SK-N-SH (cell line): ENCODE data around the gene CEP70. TPM values are rescaled to one million over a fixed set of nuclear protein-coding genes. Genes with fewer than 3 reads are reported as not detected.

Source experiments
- CTCF ChIA-PET: fragments of 300-600, 350-600 bp; formaldehyde crosslinking; extraction: SDS; loops from one replicate; lab custom pipeline; 2021; lab: Yijun Ruan, JAX
- POLR2A ChIA-PET: fragments of 350-600 bp; sonication (Branson Sonifier 250); formaldehyde crosslinking; extraction: SDS; loops from one replicate; lab custom pipeline; 2020; ENCODE audit warnings: antibody characterized with exemption, inconsistent platforms; lab: Yijun Ruan, JAX
- DNase-seq: peaks from one replicate; pipeline ENCODE4 v3.0.0; 2012
- H2AFZ ChIP-seq: fragments of 200-600 bp; sonication (generic); 2 replicates; pipeline ENCODE4 v1.8.1; 2016; ENCODE audit warnings: antibody characterized with exemption, mild to moderate bottlenecking, low read depth
- H3F3A ChIP-seq: fragments of 200-600 bp; sonication (generic); replicated peaks from 2 replicates; pipeline ENCODE3; 2016; ENCODE audit warnings: antibody characterized with exemption, mild to moderate bottlenecking; ENCODE audit not compliant: insufficient read depth
- H3K27ac ChIP-seq, 2 experiments: fragments of 200-500 bp in 1 of 2; fragments of 200-600 bp in 1 of 2; sonication (Bioruptor generic) in 1 of 2; sonication (generic), shearing (Covaris generic) in 1 of 2; 2 replicates each; pipeline versions ENCODE4 v1.5.1 to v1.6.1; 2014 to 2016; ENCODE audit warnings: low read depth in 2 of 2, inconsistent platforms in 1 of 2, low read length in 1 of 2, mild to moderate bottlenecking in 1 of 2, mixed read lengths in 1 of 2
- H3K27me3 ChIP-seq: fragments of 200-600 bp; sonication (generic), shearing (Covaris generic); 2 replicates; pipeline ENCODE4 v1.6.1; 2016; ENCODE audit warnings: mixed run types; ENCODE audit not compliant: insufficient read depth
- H3K36me3 ChIP-seq, 2 experiments: fragments of 200-500 bp in 1 of 2; fragments of 200-600 bp in 1 of 2; sonication (Bioruptor generic) in 1 of 2; sonication (generic) in 1 of 2; replicated peaks in 1 of 2; 2 replicates each; pipeline versions ENCODE3 to v1.5.1; 2014 to 2016; ENCODE audit warnings: low read length in 1 of 2, mild to moderate bottlenecking in 1 of 2; ENCODE audit not compliant: insufficient read depth in 2 of 2, control insufficient read depth in 1 of 2
- H3K4me1 ChIP-seq, 2 experiments: fragments of 200-500 bp in 1 of 2; fragments of 200-600 bp in 1 of 2; sonication (Bioruptor generic) in 1 of 2; sonication (generic), shearing (Covaris generic) in 1 of 2; 2 replicates each; pipeline versions ENCODE4 v1.5.1 to v1.6.1; 2014 to 2016; ENCODE audit warnings: low read depth in 1 of 2, low read length in 1 of 2, mixed run types in 1 of 2; ENCODE audit not compliant: insufficient read depth in 2 of 2, control insufficient read depth in 1 of 2
- H3K4me2 ChIP-seq: fragments of 200-600 bp; sonication (generic), shearing (Covaris generic); 2 replicates; pipeline ENCODE4 v1.6.1; 2017; ENCODE audit warnings: mixed run types
- H3K4me3 ChIP-seq, 2 experiments: fragments of 200-500 bp in 1 of 2; fragments of 200-600 bp in 1 of 2; sonication (Bioruptor generic) in 1 of 2; sonication (generic), shearing (Covaris generic) in 1 of 2; 2 replicates each; pipeline versions ENCODE4 v1.5.1 to v1.8.1; 2014 to 2016; ENCODE audit warnings: low read depth in 2 of 2, inconsistent platforms in 1 of 2, low read length in 1 of 2, mild to moderate bottlenecking in 1 of 2, mixed read lengths in 1 of 2, moderate library complexity in 1 of 2
- H3K79me2 ChIP-seq: fragments of 200-600 bp; sonication (generic); 2 replicates; pipeline ENCODE4 v1.8.1; 2017; ENCODE audit warnings: mild to moderate bottlenecking; ENCODE audit not compliant: insufficient read depth
- H3K9ac ChIP-seq: fragments of 200-600 bp; sonication (generic); 2 replicates; pipeline ENCODE4 v1.6.1; 2017; ENCODE audit warnings: mixed run types
- H3K9me2 ChIP-seq: fragments of 200-600 bp; sonication (generic); 2 replicates; pipeline ENCODE4 v1.6.1; 2017; ENCODE audit warnings: mixed run types
- H3K9me3 ChIP-seq: fragments of 200-600 bp; sonication (generic); 2 replicates; pipeline ENCODE4 v1.6.1; 2017; ENCODE audit warnings: mixed run types, mild to moderate bottlenecking, moderate library complexity
- H4K20me1 ChIP-seq: fragments of 200-600 bp; sonication (generic); 2 replicates; pipeline ENCODE4 v1.6.1; 2017; ENCODE audit warnings: mild to moderate bottlenecking, mixed run types; ENCODE audit not compliant: insufficient read depth
- ELF1 ChIP-seq: IDR thresholded peaks from 2 replicates; pipeline ENCODE4 v1.4.0; 2012
- EP300 ChIP-seq, 2 experiments: IDR thresholded peaks; 2 replicates each; pipeline versions ENCODE4 v1.4.0 to v1.6.1; 2012; ENCODE audit warnings: borderline replicate concordance in 1 of 2, low read depth in 1 of 2, low read length in 1 of 2
- JUND ChIP-seq: IDR thresholded peaks from 2 replicates; pipeline ENCODE4 v1.4.0; 2012
- MXI1 ChIP-seq: IDR thresholded peaks from 2 replicates; pipeline ENCODE4 v1.6.1; 2012; ENCODE audit warnings: mild to moderate bottlenecking, low read depth, low read length, improper control_type of control experiment
- NFIC ChIP-seq: IDR thresholded peaks from 2 replicates; pipeline ENCODE4 v1.4.0; 2012; ENCODE audit warnings: borderline replicate concordance
- NRF1 ChIP-seq: IDR thresholded peaks from 2 replicates; pipeline ENCODE4 v1.6.1; 2012; ENCODE audit warnings: low read depth, mild to moderate bottlenecking, low read length
- RFX5 ChIP-seq: IDR thresholded peaks from 2 replicates; pipeline ENCODE4 v1.6.1; 2012; ENCODE audit warnings: mild to moderate bottlenecking, improper control_type of control experiment, low read length
- TAF1 ChIP-seq: IDR thresholded peaks from 2 replicates; pipeline ENCODE4 v1.6.1; 2012; ENCODE audit warnings: low read depth, mild to moderate bottlenecking, low read length, moderate library complexity, borderline replicate concordance
- YY1 ChIP-seq: IDR thresholded peaks from 2 replicates; pipeline ENCODE4 v1.4.0; 2012; ENCODE audit warnings: low read depth, mild to moderate bottlenecking
- WGBS: methylation state at CpG from one replicate; pipeline ENCODE4 v1.1.6; 2017; ENCODE audit warnings: low lambda C conversion rate; 5-methylcytosine and 5-hydroxymethylcytosine counted together
- polyA plus RNA-seq, 3 experiments: library from polyadenylated mRNA; depleted of rRNA; stranded (reverse); fragments of >200 nt; gene quantifications; 2 replicates each; pipeline ENCODE4 v1.2.3, GENCODE V29; 2012
- TF ChIP-seq, protein P1 (sequence below): IDR thresholded peaks from 2 replicates; pipeline ENCODE4 v1.4.0; 2012; ENCODE audit warnings: low read depth, borderline replicate concordance
- TF ChIP-seq, protein P2 (sequence below): IDR thresholded peaks from 2 replicates; pipeline ENCODE4; 2012
- TF ChIP-seq, protein P3 (sequence below): IDR thresholded peaks from 2 replicates; pipeline ENCODE4 v1.6.1; 2012; ENCODE audit warnings: mild to moderate bottlenecking, low read depth, low read length, moderate library complexity
- TF ChIP-seq, protein P4 (sequence below): IDR thresholded peaks from 2 replicates; pipeline ENCODE4 v1.4.0; 2012; ENCODE audit warnings: low read depth
- TF ChIP-seq, protein P5 (sequence below): fragments of 150-350 bp; IDR thresholded peaks from 2 replicates; pipeline ENCODE4 v1.6.1; 2017; ENCODE audit warnings: antibody characterized with exemption, low read length, low read depth, borderline replicate concordance

CEP70 gene
- polyA plus RNA-seq, 1 of the 3 experiments (the other 2 are of a cell fraction): 3.7 TPM

DNA sequence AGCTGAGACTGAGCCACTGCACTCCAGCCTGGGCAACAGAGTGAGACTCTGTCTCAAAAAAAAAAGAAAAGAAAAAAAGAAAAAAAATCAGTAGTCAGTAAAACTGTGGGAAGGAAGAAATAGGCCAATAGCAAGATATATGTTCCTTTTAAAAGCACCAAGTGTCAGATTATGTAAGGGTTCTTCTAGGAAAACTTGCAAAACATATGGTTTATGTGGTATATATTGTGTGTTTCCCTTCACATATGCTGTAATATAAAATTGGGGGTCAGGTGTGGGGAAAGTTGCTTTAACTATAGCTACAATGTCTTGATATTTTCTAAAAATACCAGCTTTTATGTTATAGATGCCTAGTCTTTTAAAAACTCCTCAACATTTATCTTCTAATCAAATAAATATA, 95.1 kb downstream of the CEP70 start (continued):
- TF ChIP-seq YY1 (no peak), RFX5 (no peak)
- TF ChIP-seq, protein P1, sequence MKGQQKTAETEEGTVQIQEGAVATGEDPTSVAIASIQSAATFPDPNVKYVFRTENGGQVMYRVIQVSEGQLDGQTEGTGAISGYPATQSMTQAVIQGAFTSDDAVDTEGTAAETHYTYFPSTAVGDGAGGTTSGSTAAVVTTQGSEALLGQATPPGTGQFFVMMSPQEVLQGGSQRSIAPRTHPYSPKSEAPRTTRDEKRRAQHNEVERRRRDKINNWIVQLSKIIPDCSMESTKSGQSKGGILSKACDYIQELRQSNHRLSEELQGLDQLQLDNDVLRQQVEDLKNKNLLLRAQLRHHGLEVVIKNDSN: no peak

DNA sequence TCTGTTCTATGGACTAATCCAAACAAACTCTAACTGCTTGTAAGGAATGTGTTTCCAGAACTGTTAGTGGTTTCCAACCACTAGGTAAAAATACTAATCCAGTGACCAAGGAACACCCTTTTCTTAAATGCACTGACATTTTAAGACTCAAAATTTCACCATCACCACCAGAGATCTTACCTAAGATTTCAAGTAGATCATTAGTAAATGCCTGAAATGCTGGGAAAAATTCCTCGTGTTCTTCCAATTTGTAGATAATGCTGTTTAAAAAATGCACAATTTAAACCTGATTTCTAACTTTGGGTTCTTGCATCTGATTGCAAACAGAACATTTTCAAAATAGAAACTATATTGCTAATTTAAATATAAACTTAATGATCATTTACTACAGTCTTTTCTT, 96.2 kb downstream of the CEP70 start:
- Histone ChIP-seq H3K79me2 (no peaks in the 10 kb centered on the region), H2AFZ (no peak overlapping the region), H3K4me3 (no peak overlapping the region), H3K9ac (no peak overlapping the region), H3K36me3 (peaks cover 2 to 9% of the 10 kb centered on the region in 2 experiments), H3K9me2 (no peaks in the 10 kb centered on the region), H3K9me3 (no peaks in the 10 kb centered on the region), H4K20me1 (no peaks in the 10 kb centered on the region), H3K27me3 (no peaks in the 10 kb centered on the region), H3F3A (peaks cover 17% of the 10 kb centered on the region), H3K4me1 (peaks cover 0 to 13% of the 10 kb centered on the region in 2 experiments; a peak in 2 of 4 replicates), H3K27ac (no peak overlapping the region), H3K4me2 (no peak overlapping the region)
- no peak for DNase-seq
- POLR2A ChIA-PET: no interaction called here
- TF ChIP-seq, protein P2, sequence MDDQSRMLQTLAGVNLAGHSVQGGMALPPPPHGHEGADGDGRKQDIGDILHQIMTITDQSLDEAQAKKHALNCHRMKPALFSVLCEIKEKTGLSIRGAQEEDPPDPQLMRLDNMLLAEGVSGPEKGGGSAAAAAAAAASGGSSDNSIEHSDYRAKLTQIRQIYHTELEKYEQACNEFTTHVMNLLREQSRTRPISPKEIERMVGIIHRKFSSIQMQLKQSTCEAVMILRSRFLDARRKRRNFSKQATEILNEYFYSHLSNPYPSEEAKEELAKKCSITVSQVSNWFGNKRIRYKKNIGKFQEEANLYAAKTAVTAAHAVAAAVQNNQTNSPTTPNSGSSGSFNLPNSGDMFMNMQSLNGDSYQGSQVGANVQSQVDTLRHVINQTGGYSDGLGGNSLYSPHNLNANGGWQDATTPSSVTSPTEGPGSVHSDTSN: no peak
- TF ChIP-seq NRF1 (no peak), TAF1 (no peak), EP300 (IDR thresholded peaks at IDR 0.05; ENCODE audit: borderline replicate concordance in 1 of 2, low read depth in 1 of 2, low read length in 1 of 2) (no peak), ELF1 (no peak), JUND (no peak), RFX5 (no peak), NFIC (no peak), MXI1 (no peak), YY1 (no peak)
- TF ChIP-seq, protein P1: no peak
- TF ChIP-seq, protein P3, sequence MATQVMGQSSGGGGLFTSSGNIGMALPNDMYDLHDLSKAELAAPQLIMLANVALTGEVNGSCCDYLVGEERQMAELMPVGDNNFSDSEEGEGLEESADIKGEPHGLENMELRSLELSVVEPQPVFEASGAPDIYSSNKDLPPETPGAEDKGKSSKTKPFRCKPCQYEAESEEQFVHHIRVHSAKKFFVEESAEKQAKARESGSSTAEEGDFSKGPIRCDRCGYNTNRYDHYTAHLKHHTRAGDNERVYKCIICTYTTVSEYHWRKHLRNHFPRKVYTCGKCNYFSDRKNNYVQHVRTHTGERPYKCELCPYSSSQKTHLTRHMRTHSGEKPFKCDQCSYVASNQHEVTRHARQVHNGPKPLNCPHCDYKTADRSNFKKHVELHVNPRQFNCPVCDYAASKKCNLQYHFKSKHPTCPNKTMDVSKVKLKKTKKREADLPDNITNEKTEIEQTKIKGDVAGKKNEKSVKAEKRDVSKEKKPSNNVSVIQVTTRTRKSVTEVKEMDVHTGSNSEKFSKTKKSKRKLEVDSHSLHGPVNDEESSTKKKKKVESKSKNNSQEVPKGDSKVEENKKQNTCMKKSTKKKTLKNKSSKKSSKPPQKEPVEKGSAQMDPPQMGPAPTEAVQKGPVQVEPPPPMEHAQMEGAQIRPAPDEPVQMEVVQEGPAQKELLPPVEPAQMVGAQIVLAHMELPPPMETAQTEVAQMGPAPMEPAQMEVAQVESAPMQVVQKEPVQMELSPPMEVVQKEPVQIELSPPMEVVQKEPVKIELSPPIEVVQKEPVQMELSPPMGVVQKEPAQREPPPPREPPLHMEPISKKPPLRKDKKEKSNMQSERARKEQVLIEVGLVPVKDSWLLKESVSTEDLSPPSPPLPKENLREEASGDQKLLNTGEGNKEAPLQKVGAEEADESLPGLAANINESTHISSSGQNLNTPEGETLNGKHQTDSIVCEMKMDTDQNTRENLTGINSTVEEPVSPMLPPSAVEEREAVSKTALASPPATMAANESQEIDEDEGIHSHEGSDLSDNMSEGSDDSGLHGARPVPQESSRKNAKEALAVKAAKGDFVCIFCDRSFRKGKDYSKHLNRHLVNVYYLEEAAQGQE: no peak
- TF ChIP-seq, protein P4, sequence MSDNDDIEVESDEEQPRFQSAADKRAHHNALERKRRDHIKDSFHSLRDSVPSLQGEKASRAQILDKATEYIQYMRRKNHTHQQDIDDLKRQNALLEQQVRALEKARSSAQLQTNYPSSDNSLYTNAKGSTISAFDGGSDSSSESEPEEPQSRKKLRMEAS: no peak
- TF ChIP-seq, protein P5, sequence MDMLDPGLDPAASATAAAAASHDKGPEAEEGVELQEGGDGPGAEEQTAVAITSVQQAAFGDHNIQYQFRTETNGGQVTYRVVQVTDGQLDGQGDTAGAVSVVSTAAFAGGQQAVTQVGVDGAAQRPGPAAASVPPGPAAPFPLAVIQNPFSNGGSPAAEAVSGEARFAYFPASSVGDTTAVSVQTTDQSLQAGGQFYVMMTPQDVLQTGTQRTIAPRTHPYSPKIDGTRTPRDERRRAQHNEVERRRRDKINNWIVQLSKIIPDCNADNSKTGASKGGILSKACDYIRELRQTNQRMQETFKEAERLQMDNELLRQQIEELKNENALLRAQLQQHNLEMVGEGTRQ: no peak
- WGBS: 95% methylated on average over 1 of the region's 1 CpG
- CTCF ChIA-PET: interaction anchor here (1.6 kb wide), 1 partner anchor 19 kb away, joined by 3 read pairs; no protein-coding TSS in a partner anchor
